Measurements from ENCODE around the gene RGS7.

- TF ChIP-seq CTCF (IDR thresholded peaks at IDR 0.05; ENCODE audit: low read depth, low read length), result no peak
- TF ChIP-seq POLR2A (IDR thresholded peaks at IDR 0.05; ENCODE audit: extremely low read depth, insufficient read length), result no peak
Measured at GRCh38 chr1:241213139-241213538, 143.9 kb downstream of the RGS7 start.
